ENCODE results near the gene DNHD1. TPM values are rescaled to one million over a fixed set of nuclear protein-coding genes. Genes with fewer than 3 reads are reported as not detected.

Gene DNHD1
- total and polyA plus RNA-seq, 2 experiments from 2014 or later: 3.6 to 9.6 TPM

- TF ChIP-seq, protein P1, sequence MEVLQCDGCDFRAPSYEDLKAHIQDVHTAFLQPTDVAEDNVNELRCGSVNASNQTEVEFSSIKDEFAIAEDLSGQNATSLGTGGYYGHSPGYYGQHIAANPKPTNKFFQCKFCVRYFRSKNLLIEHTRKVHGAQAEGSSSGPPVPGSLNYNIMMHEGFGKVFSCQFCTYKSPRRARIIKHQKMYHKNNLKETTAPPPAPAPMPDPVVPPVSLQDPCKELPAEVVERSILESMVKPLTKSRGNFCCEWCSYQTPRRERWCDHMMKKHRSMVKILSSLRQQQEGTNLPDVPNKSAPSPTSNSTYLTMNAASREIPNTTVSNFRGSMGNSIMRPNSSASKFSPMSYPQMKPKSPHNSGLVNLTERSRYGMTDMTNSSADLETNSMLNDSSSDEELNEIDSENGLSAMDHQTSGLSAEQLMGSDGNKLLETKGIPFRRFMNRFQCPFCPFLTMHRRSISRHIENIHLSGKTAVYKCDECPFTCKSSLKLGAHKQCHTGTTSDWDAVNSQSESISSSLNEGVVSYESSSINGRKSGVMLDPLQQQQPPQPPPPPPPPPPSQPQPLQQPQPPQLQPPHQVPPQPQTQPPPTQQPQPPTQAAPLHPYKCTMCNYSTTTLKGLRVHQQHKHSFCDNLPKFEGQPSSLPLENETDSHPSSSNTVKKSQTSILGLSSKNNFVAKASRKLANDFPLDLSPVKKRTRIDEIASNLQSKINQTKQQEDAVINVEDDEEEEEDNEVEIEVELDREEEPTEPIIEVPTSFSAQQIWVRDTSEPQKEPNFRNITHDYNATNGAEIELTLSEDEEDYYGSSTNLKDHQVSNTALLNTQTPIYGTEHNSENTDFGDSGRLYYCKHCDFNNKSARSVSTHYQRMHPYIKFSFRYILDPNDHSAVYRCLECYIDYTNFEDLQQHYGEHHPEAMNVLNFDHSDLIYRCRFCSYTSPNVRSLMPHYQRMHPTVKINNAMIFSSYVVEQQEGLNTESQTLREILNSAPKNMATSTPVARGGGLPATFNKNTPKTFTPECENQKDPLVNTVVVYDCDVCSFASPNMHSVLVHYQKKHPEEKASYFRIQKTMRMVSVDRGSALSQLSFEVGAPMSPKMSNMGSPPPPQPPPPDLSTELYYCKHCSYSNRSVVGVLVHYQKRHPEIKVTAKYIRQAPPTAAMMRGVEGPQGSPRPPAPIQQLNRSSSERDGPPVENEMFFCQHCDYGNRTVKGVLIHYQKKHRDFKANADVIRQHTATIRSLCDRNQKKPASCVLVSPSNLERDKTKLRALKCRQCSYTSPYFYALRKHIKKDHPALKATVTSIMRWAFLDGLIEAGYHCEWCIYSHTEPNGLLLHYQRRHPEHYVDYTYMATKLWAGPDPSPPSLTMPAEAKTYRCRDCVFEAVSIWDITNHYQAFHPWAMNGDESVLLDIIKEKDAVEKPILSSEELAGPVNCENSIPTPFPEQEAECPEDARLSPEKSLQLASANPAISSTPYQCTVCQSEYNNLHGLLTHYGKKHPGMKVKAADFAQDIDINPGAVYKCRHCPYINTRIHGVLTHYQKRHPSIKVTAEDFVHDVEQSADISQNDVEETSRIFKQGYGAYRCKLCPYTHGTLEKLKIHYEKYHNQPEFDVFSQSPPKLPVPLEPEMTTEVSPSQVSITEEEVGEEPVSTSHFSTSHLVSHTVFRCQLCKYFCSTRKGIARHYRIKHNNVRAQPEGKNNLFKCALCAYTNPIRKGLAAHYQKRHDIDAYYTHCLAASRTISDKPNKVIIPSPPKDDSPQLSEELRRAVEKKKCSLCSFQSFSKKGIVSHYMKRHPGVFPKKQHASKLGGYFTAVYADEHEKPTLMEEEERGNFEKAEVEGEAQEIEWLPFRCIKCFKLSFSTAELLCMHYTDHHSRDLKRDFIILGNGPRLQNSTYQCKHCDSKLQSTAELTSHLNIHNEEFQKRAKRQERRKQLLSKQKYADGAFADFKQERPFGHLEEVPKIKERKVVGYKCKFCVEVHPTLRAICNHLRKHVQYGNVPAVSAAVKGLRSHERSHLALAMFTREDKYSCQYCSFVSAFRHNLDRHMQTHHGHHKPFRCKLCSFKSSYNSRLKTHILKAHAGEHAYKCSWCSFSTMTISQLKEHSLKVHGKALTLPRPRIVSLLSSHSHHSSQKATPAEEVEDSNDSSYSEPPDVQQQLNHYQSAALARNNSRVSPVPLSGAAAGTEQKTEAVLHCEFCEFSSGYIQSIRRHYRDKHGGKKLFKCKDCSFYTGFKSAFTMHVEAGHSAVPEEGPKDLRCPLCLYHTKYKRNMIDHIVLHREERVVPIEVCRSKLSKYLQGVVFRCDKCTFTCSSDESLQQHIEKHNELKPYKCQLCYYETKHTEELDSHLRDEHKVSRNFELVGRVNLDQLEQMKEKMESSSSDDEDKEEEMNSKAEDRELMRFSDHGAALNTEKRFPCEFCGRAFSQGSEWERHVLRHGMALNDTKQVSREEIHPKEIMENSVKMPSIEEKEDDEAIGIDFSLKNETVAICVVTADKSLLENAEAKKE (CRISPR knock-in tag; IDR thresholded peaks at IDR 0.05): no peak
Observed at GRCh38 chr11:6482441-6482840, 14.6 kb upstream of the DNHD1 start (continued).

DNA sequence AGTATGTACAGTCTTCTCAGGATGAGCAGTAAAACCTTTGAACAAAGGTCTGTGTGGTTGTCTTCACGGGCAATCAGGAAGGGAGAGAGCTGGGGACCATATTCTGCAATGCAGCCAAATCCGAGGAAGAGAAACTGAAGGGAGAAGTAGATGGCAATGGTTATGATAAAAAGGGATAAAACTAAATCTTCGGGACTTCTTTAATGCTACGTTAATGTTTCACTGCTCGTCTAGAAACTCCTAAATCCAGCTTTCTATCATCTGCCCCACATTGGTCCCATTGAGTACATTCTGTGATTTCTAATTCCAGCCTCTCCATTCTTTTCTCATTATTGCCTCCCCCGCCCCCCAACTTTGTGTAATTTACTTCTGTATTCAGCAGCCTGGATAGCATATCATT is 14.1 kb upstream of the DNHD1 start:
- Mint-ChIP-seq H3K9me3 (no peaks in the 10 kb centered on the region; the same call in 2 of the 3 replicates), H3K36me3 (ENCODE audit: low read depth) (peaks cover 34% of the 10 kb centered on the region), H3K4me1 (peaks cover 12% of the 10 kb centered on the region), H3K4me3 (peak overlapping the region; percentile 99; the same call in 2 of the 3 replicates), H3K27ac (peak overlapping the region; percentile 41; the same call in 1 of the 2 replicates), H3K27me3 (ENCODE audit: insufficient read depth, low read depth, poor library complexity) (peaks cover 7% of the 10 kb centered on the region)
- H3K4me2 ChIP-seq: no peak overlapping the region
- ATAC-seq: no peak
- 0 out of 2 replicates have a peak overlapping the region, but pooled peaks have one; percentile 65 for H3K27ac ChIP-seq (ENCODE audit: low read depth)
- H3K79me2 ChIP-seq (replicated peaks; ENCODE audit: insufficient read depth): peaks cover 49% of the 10 kb centered on the region
- H3K27me3 ChIP-seq (ENCODE audit: insufficient read depth): no peaks in the 10 kb centered on the region
- no peak for DNase-seq (ENCODE audit: low spot score)
- peaks cover 13% of the 10 kb centered on the region; the same call in 1 of the 2 replicates for H3F3A ChIP-seq (replicated peaks; ENCODE audit: low read depth)
- H2AFZ ChIP-seq: no peak overlapping the region
- H4K20me1 ChIP-seq (replicated peaks; ENCODE audit: insufficient read depth): peaks cover 14% of the 10 kb centered on the region
- 0 out of 2 replicates have a peak, but pooled peaks cover 6% of the 10 kb centered on the region for H3K4me1 ChIP-seq (ENCODE audit: insufficient read depth)
- no peaks in the 10 kb centered on the region for H3K9me2 ChIP-seq (ENCODE audit: insufficient read depth)
- peaks cover 36% of the 10 kb centered on the region for H3K36me3 ChIP-seq (ENCODE audit: insufficient read depth)
- no peak overlapping the region for H3K4me3 ChIP-seq
- no peak for TF ChIP-seq ZNF114 (CRISPR knock-in tag; IDR thresholded peaks at IDR 0.05)
- TF ChIP-seq CTCF (conservative IDR thresholded peaks at IDR 0.05; ENCODE audit: low read depth in 2 of 2): no peak
- no peak for TF ChIP-seq ZNF331 (CRISPR knock-in tag; IDR thresholded peaks at IDR 0.05; ENCODE audit: low read depth)
- TF ChIP-seq JUNB (IDR thresholded peaks at IDR 0.05; ENCODE audit: unreplicated experiment): no peak
- TF ChIP-seq EZH2phosphoT487 (IDR thresholded peaks at IDR 0.05; ENCODE audit: unreplicated experiment): no peak
- no peak for TF ChIP-seq NANOG (IDR thresholded peaks at IDR 0.05; ENCODE audit: borderline replicate concordance)
- TF ChIP-seq POLR2AphosphoS5 (IDR thresholded peaks at IDR 0.05; ENCODE audit: low read depth): no peak
- TF ChIP-seq CREB1 (CRISPR knock-in tag; IDR thresholded peaks at IDR 0.05; ENCODE audit: low read depth): no peak
- TF ChIP-seq STAT1 (IDR thresholded peaks at IDR 0.05; ENCODE audit: unreplicated experiment): no peak
- no peak for TF ChIP-seq EZH2 (IDR thresholded peaks at IDR 0.05; ENCODE audit: low read depth, unreplicated experiment)
